Testis (tissue), 5 donors: ENCODE measurements around the gene WLS. TPM values are rescaled to one million over a fixed set of nuclear protein-coding genes. Genes with fewer than 3 reads are reported as not detected.
A peak's percentile ranks its signal among the peaks of the same experiment; 100 is the strongest.

Source experiments
- DNase-seq: peaks from one replicate; pipeline ENCODE4 v3.0.0-alpha.2; 2019
- H3K27ac ChIP-seq, 2 donors: fragments of 200-600 bp; sonication (generic); one replicate each; pipeline ENCODE4 v1.5.1; 2019
- H3K27me3 ChIP-seq: fragments of 200-600 bp; sonication (generic); one replicate; pipeline ENCODE4 v1.5.1; 2019
- H3K36me3 ChIP-seq: fragments of 200-600 bp; sonication (generic); one replicate; pipeline ENCODE4 v1.5.1; 2017; ENCODE audit warnings: low read depth; ENCODE audit errors: missing control alignments
- H3K4me1 ChIP-seq: fragments of 200-600 bp; sonication (generic); one replicate; pipeline ENCODE4 v1.5.1; 2019
- H3K4me3 ChIP-seq, 2 donors: fragments of 200-600 bp; sonication (generic); one replicate each; pipeline ENCODE4 v1.5.1; 2017 to 2019
- H3K9me3 ChIP-seq: fragments of 200-600 bp; sonication (generic); one replicate; pipeline ENCODE4 v1.5.1; 2017
- CTCF ChIP-seq, 3 experiments: fragments of 450-650 bp in 2 of 3; fragments of 200-600 bp in 1 of 3; sonication (generic) in 1 of 3; IDR thresholded peaks; one replicate each; pipeline ENCODE4 v1.5.1; 2016 to 2019; ENCODE audit warnings: antibody characterized with exemption in 3 of 3, mild to moderate bottlenecking in 2 of 3, moderate library complexity in 1 of 3
- POLR2A ChIP-seq: fragments of 450-650 bp; IDR thresholded peaks from one replicate; pipeline ENCODE4 v1.6.1; 2017; ENCODE audit warnings: antibody characterized with exemption, mild to moderate bottlenecking, moderate library complexity
- WGBS, 2 donors: methylation state at CpG; one replicate each; pipeline ENCODE4 v1.1.5; 2018; 5-methylcytosine and 5-hydroxymethylcytosine counted together
- intact Hi-C: fragments of 100-400 bp; cut with DNase I; formaldehyde crosslinking; loops from one replicate; pipeline ENCODE4 v1.15.1; 2023; ENCODE audit warnings: low total_unique reads
- long read RNA-seq, 2 donors: transcript quantifications; one replicate each; lab custom pipeline, GENCODE V29; 2026
- polyA plus RNA-seq: library from polyadenylated mRNA; stranded (reverse); fragments of 350-450 nt; fragmentation: Illumina TruSeq; extraction: RNeasy Lipid Tissue Mini Kit (QIAGEN cat#74804); gene quantifications from one replicate; pipeline ENCODE4 v1.2.3, GENCODE V29; 2014; ENCODE audit warnings: low read depth, low replicate concordance; ENCODE audit not compliant: insufficient read depth
- total RNA-seq, 2 donors: library from RNA; depleted of rRNA; stranded (reverse); fragments of >200 nt; gene quantifications; one replicate each; pipeline ENCODE4 v1.2.3, GENCODE V29; 2016

The WLS gene
- 10 to 100 TPM; 32.6 to 93.7 TPM for total RNA-seq
- 75.5 TPM for polyA plus RNA-seq
- long read RNA-seq, donor 1, transcript WLS-203 (2 exons, 700 nt): minor isoform, 5 of 49 reads
- long read RNA-seq, donor 1, transcript WLS-201 (12 exons, 2,748 nt): major isoform, 16 of 49 reads
- long read RNA-seq, donor 1, partial matches to known transcripts: 25 of 49 reads
- long read RNA-seq, donor 1, other reads (novel, unspliced or antisense): 0 of 49 reads
- long read RNA-seq, donor 2, transcript WLS-201 (12 exons, 2,748 nt): major isoform, 13 of 21 reads
- long read RNA-seq, donor 2, partial matches to known transcripts: 5 of 21 reads
- long read RNA-seq, donor 2, other reads (novel, unspliced or antisense): 0 of 21 reads

- DNase-seq: peak; percentile 92
- Histone ChIP-seq H3K27ac (peak within 1 kb of the TSS; percentile 86 to 88), H3K4me1 (no peaks in the 10 kb centered on the region), H3K36me3 (no peaks in the 10 kb centered on the region), H3K27me3 (no peaks in the 10 kb centered on the region), H3K4me3 (peak within 1 kb of the TSS; percentile 60 to 83), H3K9me3 (no peaks in the 10 kb centered on the region)
- intact Hi-C loops: no loop called here
- 1% methylated on average over 32 to 42 of the region's 42 CpGs for WGBS, 2 donors
- TF ChIP-seq POLR2A (no peak), CTCF (IDR thresholded peaks at IDR 0.05) (no peak)
Observed at GRCh38 chr1:68232289-68233148, at the start of gene WLS. Gene WLS, minus strand, starts transcription at chr1:68232523. Its CDS starts 224 bp downstream, at chr1:68232299.

- Histone ChIP-seq H3K4me1 (no peaks in the 10 kb centered on the region), H3K9me3 (no peaks in the 10 kb centered on the region), H3K27ac (no peak overlapping the region), H3K36me3 (no peaks in the 10 kb centered on the region), H3K27me3 (no peaks in the 10 kb centered on the region), H3K4me3 (no peak overlapping the region)
- DNase-seq: no peak
- TF ChIP-seq POLR2A (no peak), CTCF (IDR thresholded peaks at IDR 0.05) (no peak)
- intact Hi-C loops: no loop called here
- 35 to 60% methylated on average over 1 of the region's 1 CpG for WGBS, 2 donors
Observed at GRCh38 chr1:68280286-68280685, 48.0 kb upstream of the WLS start.

GRCh38 chr1:68279846-68280245 lies 47.5 kb upstream of the WLS start:
- intact Hi-C loops: no loop called here
- Histone ChIP-seq H3K27ac (no peak overlapping the region), H3K36me3 (no peaks in the 10 kb centered on the region), H3K4me1 (no peaks in the 10 kb centered on the region), H3K27me3 (no peaks in the 10 kb centered on the region), H3K4me3 (no peak overlapping the region), H3K9me3 (no peaks in the 10 kb centered on the region)
- DNase-seq: no peak
- TF ChIP-seq CTCF (IDR thresholded peaks at IDR 0.05): no peak
- TF ChIP-seq POLR2A: no peak
- WGBS, 2 donors: 83 to 93% methylated on average over 2 of the region's 2 CpGs

- Histone ChIP-seq H3K36me3 (no peaks in the 10 kb centered on the region), H3K9me3 (no peaks in the 10 kb centered on the region), H3K4me1 (no peaks in the 10 kb centered on the region), H3K4me3 (no peak overlapping the region), H3K27me3 (no peaks in the 10 kb centered on the region), H3K27ac (no peak overlapping the region)
- intact Hi-C loops: no loop called here
- no peak for DNase-seq
- TF ChIP-seq POLR2A: no peak
- no peak for TF ChIP-seq CTCF (IDR thresholded peaks at IDR 0.05)
- WGBS, 2 donors: 91 to 95% methylated on average over 1 of the region's 1 CpG
Observed at GRCh38 chr1:68278221-68278620, 45.9 kb upstream of the WLS start.
